Testis (tissue), 3 donors: ENCODE data around the gene NCAM2. TPM values are rescaled to one million over a fixed set of nuclear protein-coding genes. Genes with fewer than 3 reads are reported as not detected.
A peak's percentile ranks its signal among the peaks of the same experiment; 100 is the strongest.

ENCODE experiments used
- DNase-seq: peaks from one replicate; pipeline ENCODE4 v3.0.0-alpha.2; 2019
- H3K27ac ChIP-seq, 2 donors: fragments of 200-600 bp; sonication (generic); one replicate each; pipeline ENCODE4 v1.5.1; 2019
- H3K27me3 ChIP-seq: fragments of 200-600 bp; sonication (generic); one replicate; pipeline ENCODE4 v1.5.1; 2019
- H3K36me3 ChIP-seq: fragments of 200-600 bp; sonication (generic); one replicate; pipeline ENCODE4 v1.5.1; 2017; ENCODE audit warnings: low read depth; ENCODE audit errors: missing control alignments
- H3K4me1 ChIP-seq: fragments of 200-600 bp; sonication (generic); one replicate; pipeline ENCODE4 v1.5.1; 2019
- H3K4me3 ChIP-seq, 2 donors: fragments of 200-600 bp; sonication (generic); one replicate each; pipeline ENCODE4 v1.5.1; 2017 to 2019
- H3K9me3 ChIP-seq: fragments of 200-600 bp; sonication (generic); one replicate; pipeline ENCODE4 v1.5.1; 2017
- POLR2A ChIP-seq: fragments of 450-650 bp; IDR thresholded peaks from one replicate; pipeline ENCODE4 v1.6.1; 2017; ENCODE audit warnings: antibody characterized with exemption, mild to moderate bottlenecking, moderate library complexity
- WGBS, 2 donors: methylation state at CpG; one replicate each; pipeline ENCODE4 v1.1.5; 2018; 5-methylcytosine and 5-hydroxymethylcytosine counted together
- intact Hi-C: fragments of 100-400 bp; cut with DNase I; formaldehyde crosslinking; loops from one replicate; pipeline ENCODE4 v1.15.1; 2023; ENCODE audit warnings: low total_unique reads
- polyA plus RNA-seq: library from polyadenylated mRNA; stranded (reverse); fragments of 350-450 nt; fragmentation: Illumina TruSeq; extraction: RNeasy Lipid Tissue Mini Kit (QIAGEN cat#74804); gene quantifications from one replicate; pipeline ENCODE4 v1.2.3, GENCODE V29; 2014; ENCODE audit warnings: low read depth, low replicate concordance; ENCODE audit not compliant: insufficient read depth
- total RNA-seq, 2 donors: library from RNA; depleted of rRNA; stranded (reverse); fragments of >200 nt; gene quantifications; one replicate each; pipeline ENCODE4 v1.2.3, GENCODE V29; 2016
- TF ChIP-seq, protein P1 (sequence below), 3 experiments: fragments of 450-650 bp in 2 of 3; fragments of 200-600 bp in 1 of 3; sonication (generic) in 1 of 3; IDR thresholded peaks; one replicate each; pipeline ENCODE4 v1.5.1; 2016 to 2019; ENCODE audit warnings: antibody characterized with exemption in 3 of 3, mild to moderate bottlenecking in 2 of 3, moderate library complexity in 1 of 3

NCAM2 gene
- total and polyA plus RNA-seq, 3 donors from 2014 or later, result 22.4 to 26.9 (median 26.1) TPM

DNA sequence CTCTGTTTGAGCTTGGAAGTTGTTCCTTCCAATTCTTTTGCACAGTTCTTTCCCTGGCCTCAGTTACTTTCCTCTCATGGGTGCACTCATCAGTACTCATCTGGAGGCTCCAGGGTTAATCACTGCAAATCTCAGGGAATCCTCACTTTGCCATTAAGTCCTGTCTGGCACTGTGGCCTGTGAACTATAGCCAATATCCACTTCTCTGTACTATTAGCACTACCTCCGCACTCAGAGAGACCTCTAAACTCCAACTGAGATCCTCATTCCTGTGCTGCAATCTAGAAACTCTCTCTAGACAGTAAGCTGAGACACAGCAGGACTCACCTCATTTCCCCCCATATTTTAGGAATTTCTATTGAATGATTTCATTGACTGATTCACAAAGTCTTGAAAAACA is 311.3 kb downstream of the NCAM2 start:
- WGBS, 2 donors, result 75 to 78% methylated on average over 1 of the region's 1 CpG
- intact Hi-C loops, result no loop called here

DNA sequence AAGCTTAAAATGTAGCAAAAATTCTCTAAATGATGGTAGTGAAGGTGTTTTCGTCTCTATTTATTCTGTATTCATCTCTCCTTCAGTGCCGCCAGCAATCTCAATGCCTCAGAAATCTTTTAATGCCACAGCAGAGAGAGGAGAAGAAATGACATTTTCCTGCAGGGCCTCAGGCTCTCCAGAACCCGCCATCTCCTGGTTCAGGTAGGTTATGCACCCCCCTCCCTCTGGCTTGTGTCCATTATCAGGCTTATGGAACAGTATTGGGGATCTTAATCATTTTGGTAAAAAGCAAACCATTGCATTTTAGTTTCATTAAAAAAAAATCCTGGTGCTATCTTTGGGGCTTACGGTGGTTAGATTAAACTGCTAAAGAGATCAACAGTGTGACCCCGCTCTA is 326.1 kb downstream of the NCAM2 start:
- intact Hi-C loops, result no loop called here
- 92 to 93% methylated on average over 5 of the region's 5 CpGs for WGBS, 2 donors
- Histone ChIP-seq H3K36me3 (no peaks in the 10 kb centered on the region), H3K27me3 (no peaks in the 10 kb centered on the region), H3K4me1 (no peaks in the 10 kb centered on the region), H3K9me3 (no peaks in the 10 kb centered on the region), H3K4me3 (no peak overlapping the region), H3K27ac (no peak overlapping the region)
- TF ChIP-seq, protein P1, sequence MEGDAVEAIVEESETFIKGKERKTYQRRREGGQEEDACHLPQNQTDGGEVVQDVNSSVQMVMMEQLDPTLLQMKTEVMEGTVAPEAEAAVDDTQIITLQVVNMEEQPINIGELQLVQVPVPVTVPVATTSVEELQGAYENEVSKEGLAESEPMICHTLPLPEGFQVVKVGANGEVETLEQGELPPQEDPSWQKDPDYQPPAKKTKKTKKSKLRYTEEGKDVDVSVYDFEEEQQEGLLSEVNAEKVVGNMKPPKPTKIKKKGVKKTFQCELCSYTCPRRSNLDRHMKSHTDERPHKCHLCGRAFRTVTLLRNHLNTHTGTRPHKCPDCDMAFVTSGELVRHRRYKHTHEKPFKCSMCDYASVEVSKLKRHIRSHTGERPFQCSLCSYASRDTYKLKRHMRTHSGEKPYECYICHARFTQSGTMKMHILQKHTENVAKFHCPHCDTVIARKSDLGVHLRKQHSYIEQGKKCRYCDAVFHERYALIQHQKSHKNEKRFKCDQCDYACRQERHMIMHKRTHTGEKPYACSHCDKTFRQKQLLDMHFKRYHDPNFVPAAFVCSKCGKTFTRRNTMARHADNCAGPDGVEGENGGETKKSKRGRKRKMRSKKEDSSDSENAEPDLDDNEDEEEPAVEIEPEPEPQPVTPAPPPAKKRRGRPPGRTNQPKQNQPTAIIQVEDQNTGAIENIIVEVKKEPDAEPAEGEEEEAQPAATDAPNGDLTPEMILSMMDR (IDR thresholded peaks at IDR 0.05), result no peak
- no peak for TF ChIP-seq POLR2A
- no peak for DNase-seq

More for the DNA sequence above, 311.3 kb downstream of the NCAM2 start:
- no peaks in the 10 kb centered on the region for H3K36me3 ChIP-seq
- no peak for DNase-seq
- peaks cover 7% of the 10 kb centered on the region for H3K4me1 ChIP-seq
- H3K9me3 ChIP-seq, result no peaks in the 10 kb centered on the region
- no peak overlapping the region for H3K27ac ChIP-seq
- no peaks in the 10 kb centered on the region for H3K27me3 ChIP-seq
- TF ChIP-seq POLR2A, result no peak
- TF ChIP-seq, protein P1 (IDR thresholded peaks at IDR 0.05), result no peak
- H3K4me3 ChIP-seq, result no peak overlapping the region

DNA sequence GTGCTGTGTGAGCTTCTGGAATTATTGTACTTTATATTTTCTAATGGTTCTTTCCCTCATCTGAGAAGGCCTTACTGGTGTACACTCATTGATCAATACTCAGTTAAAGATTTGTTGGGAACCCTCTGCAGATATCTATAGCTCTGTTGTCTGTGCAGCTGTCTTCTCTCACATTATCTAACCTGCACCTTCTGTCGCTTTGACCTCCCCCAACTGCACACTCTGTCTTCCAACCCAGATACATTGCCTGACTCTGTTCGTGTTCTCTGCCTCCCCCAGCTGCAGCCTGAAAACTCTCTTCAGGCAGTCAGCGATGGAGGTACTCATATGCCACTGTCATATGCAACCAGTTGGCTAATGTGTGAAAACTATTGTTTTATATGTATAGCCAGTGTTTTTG is 334.3 kb downstream of the NCAM2 start:
- Histone ChIP-seq H3K9me3 (no peaks in the 10 kb centered on the region), H3K4me3 (no peak overlapping the region), H3K36me3 (no peaks in the 10 kb centered on the region), H3K27me3 (no peaks in the 10 kb centered on the region), H3K4me1 (no peaks in the 10 kb centered on the region), H3K27ac (no peak overlapping the region)
- TF ChIP-seq POLR2A, result no peak
- TF ChIP-seq, protein P1 (IDR thresholded peaks at IDR 0.05), result no peak
- WGBS, 2 donors, result 59 to 66% methylated on average over 3 of the region's 3 CpGs
- intact Hi-C loops, result no loop called here
- DNase-seq, result peak; percentile 20

DNA sequence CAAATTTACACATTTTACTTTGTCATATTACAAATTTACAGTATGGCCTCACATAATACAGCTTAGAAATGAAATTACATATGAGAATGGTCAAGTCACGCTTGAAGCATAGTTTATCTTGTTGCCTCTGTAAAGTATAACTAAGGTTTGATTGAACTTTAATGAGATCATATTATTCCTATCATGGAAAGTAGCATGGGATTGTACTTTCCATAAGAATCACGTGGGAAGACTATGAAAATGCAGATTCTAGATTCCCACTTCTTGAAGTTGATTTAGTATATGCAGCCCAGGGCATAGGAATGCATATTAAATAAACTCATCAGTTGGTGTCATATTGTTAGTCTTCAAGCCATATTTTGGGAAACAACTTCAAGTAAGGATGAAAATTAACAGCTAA is 342.8 kb downstream of the NCAM2 start:
- WGBS, 2 donors, result 92 to 97% methylated on average over 2 of the region's 2 CpGs
- no peaks in the 10 kb centered on the region for H3K36me3 ChIP-seq
- H3K4me3 ChIP-seq, result no peak overlapping the region
- intact Hi-C loops, result no loop called here
- DNase-seq, result no peak
- no peak overlapping the region for H3K27ac ChIP-seq
- no peaks in the 10 kb centered on the region for H3K9me3 ChIP-seq
- TF ChIP-seq, protein P1 (IDR thresholded peaks at IDR 0.05), result no peak
- TF ChIP-seq POLR2A, result no peak
- no peaks in the 10 kb centered on the region for H3K27me3 ChIP-seq
- no peaks in the 10 kb centered on the region for H3K4me1 ChIP-seq

DNA sequence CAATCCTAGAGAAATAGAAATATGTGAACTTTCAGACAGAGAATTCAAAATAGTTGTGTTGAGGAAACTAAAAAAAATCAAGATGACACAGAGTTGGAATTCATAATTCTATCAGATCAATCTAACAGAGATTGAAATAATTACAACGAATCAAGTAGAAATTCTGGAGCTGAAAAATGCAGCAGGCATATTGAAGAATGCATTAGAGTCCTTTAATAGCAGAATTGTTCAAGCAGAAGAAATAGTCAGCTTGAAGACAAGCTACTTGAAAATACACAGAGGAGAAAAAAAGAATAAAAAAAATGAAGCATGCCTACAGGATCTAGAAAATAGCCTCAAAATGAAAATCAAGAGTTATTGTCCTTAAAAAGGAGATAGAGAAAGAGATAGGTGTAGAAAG is 347.1 kb downstream of the NCAM2 start:
- WGBS, 2 donors, result 76 to 83% methylated on average over 1 of the region's 1 CpG
- TF ChIP-seq, protein P1 (IDR thresholded peaks at IDR 0.05), result no peak
- TF ChIP-seq POLR2A, result no peak
- no peak overlapping the region for H3K4me3 ChIP-seq
- no peak for DNase-seq
- H3K36me3 ChIP-seq, result no peaks in the 10 kb centered on the region
- H3K4me1 ChIP-seq, result no peaks in the 10 kb centered on the region
- H3K27me3 ChIP-seq, result no peaks in the 10 kb centered on the region
- H3K9me3 ChIP-seq, result no peaks in the 10 kb centered on the region
- H3K27ac ChIP-seq, result no peak overlapping the region
- intact Hi-C loops, result no loop called here
